ENCODE data around the gene PLOD1. TPM values are rescaled to one million over a fixed set of nuclear protein-coding genes. Genes with fewer than 3 reads are reported as not detected.
A peak's percentile ranks its signal among the peaks of the same experiment; 100 is the strongest.
"Not testable (repeated sequence)": the region's sequence is repeated elsewhere in the genome, so short reads cannot be mapped to it uniquely, and the experiment has no call there.

PLOD1 gene
- total RNA-seq, 1 experiment from 2014 or later: 156 TPM

GRCh38 chr1:11898086-11898785 lies 36.3 kb upstream of the PLOD1 start:
- H3K27me3 ChIP-seq (ENCODE audit: control insufficient read depth, insufficient read depth, low read length): no peaks in the 10 kb centered on the region
- ATAC-seq: no peak
- H3K4me3 ChIP-seq (ENCODE audit: low read depth in 2 of 2, low read length in 2 of 2): no peak overlapping the region
- H3K9me3 ChIP-seq (ENCODE audit: control insufficient read depth, insufficient read depth, low read depth, low read length): no peaks in the 10 kb centered on the region
- no peaks in the 10 kb centered on the region for H3K4me1 ChIP-seq (ENCODE audit: control insufficient read depth, insufficient read depth, low read length)
- no peaks in the 10 kb centered on the region for H3K36me3 ChIP-seq (ENCODE audit: control insufficient read depth, insufficient read depth, low read length)
- ChIA-PET POLR2A (interaction anchor here (0.9 kb wide), 1 partner anchor 107 kb away, joined by 5 read pairs; no protein-coding TSS in a partner anchor), CTCF (interaction anchor here (0.7 kb wide), 1 partner anchor 191 kb away, joined by 5 read pairs; no protein-coding TSS in a partner anchor)
- TF ChIP-seq TCF7L2 (IDR thresholded peaks at IDR 0.05; ENCODE audit: low read depth, low read length) (no peak), SIN3A (IDR thresholded peaks at IDR 0.05; ENCODE audit: borderline replicate concordance, insufficient read depth, low read depth, low read length) (no peak), REST (IDR thresholded peaks at IDR 0.05; ENCODE audit: insufficient read depth in 1 of 2, low read depth in 2 of 2, low read length in 1 of 2) (no peak), POLR2AphosphoS5 (IDR thresholded peaks at IDR 0.05; ENCODE audit: low read depth, low read length) (no peak), CTCF (IDR thresholded peaks at IDR 0.05) (no peak)
- intact Hi-C loops (cut with micrococcal nuclease; ENCODE audit: unreplicated experiment): no loop called here
- no TSS peak for BruUV-seq (replicated peaks)
- in situ Hi-C loops (cut with HindIII; ENCODE audit: low pct_unique_long_range_greater_than_20kb, low sequenced_read_pairs): no loop called here
- H3K27ac ChIP-seq (ENCODE audit: low read length): no peak overlapping the region
- no peak for DNase-seq (ENCODE audit: low read depth, low spot score)

GRCh38 chr1:11898831-11899467 lies 35.6 kb upstream of the PLOD1 start:
- intact Hi-C loops (cut with micrococcal nuclease; ENCODE audit: unreplicated experiment) (no loop called here), in situ Hi-C loops (cut with HindIII; ENCODE audit: low pct_unique_long_range_greater_than_20kb, low sequenced_read_pairs) (no loop called here)
- POLR2A ChIA-PET: interaction anchor here (1.3 kb wide), 1 partner anchor 9 kb away, joined by 7 read pairs; no protein-coding TSS in a partner anchor
- TF ChIP-seq POLR2AphosphoS5 (IDR thresholded peaks at IDR 0.05; ENCODE audit: low read depth, low read length): no peak
- TF ChIP-seq REST (IDR thresholded peaks at IDR 0.05; ENCODE audit: insufficient read depth in 1 of 2, low read depth in 2 of 2, low read length in 1 of 2): peak; percentile 88 to 90
- Histone ChIP-seq H3K27me3 (ENCODE audit: control insufficient read depth, insufficient read depth, low read length) (no peaks in the 10 kb centered on the region), H3K36me3 (ENCODE audit: control insufficient read depth, insufficient read depth, low read length) (no peaks in the 10 kb centered on the region), H3K9me3 (ENCODE audit: control insufficient read depth, insufficient read depth, low read depth, low read length) (no peaks in the 10 kb centered on the region), H3K4me3 (ENCODE audit: low read depth in 2 of 2, low read length in 2 of 2) (no peak overlapping the region), H3K4me1 (ENCODE audit: control insufficient read depth, insufficient read depth, low read length) (no peaks in the 10 kb centered on the region), H3K27ac (ENCODE audit: low read length) (no peak overlapping the region)
- no peak for DNase-seq (ENCODE audit: low read depth, low spot score)
- CTCF ChIA-PET: no interaction called here
- BruUV-seq (replicated peaks): no TSS peak
- ATAC-seq: no peak

- DNase-seq (ENCODE audit: low read depth, low spot score); H3K4me1 ChIP-seq (ENCODE audit: control insufficient read depth, insufficient read depth, low read length); H3K4me3 ChIP-seq (ENCODE audit: low read depth in 2 of 2, low read length in 2 of 2); ATAC-seq; POLR2A ChIA-PET; H3K36me3 ChIP-seq (ENCODE audit: control insufficient read depth, insufficient read depth, low read length); H3K27ac ChIP-seq (ENCODE audit: low read length); intact Hi-C loops (cut with micrococcal nuclease; ENCODE audit: unreplicated experiment); BruUV-seq (replicated peaks); CTCF ChIA-PET; H3K27me3 ChIP-seq (ENCODE audit: control insufficient read depth, insufficient read depth, low read length); in situ Hi-C loops (cut with HindIII; ENCODE audit: low pct_unique_long_range_greater_than_20kb, low sequenced_read_pairs); H3K9me3 ChIP-seq (ENCODE audit: control insufficient read depth, insufficient read depth, low read depth, low read length): not testable (repeated sequence)
Observed at GRCh38 chr1:11901446-11901845, 33.1 kb upstream of the PLOD1 start.

Data from Panc1 (cell line).